Breast epithelium (tissue), 4 donors: ENCODE measurements around the gene NFE2L1. TPM values are rescaled to one million over a fixed set of nuclear protein-coding genes. Genes with fewer than 3 reads are reported as not detected.
A peak's percentile ranks its signal among the peaks of the same experiment; 100 is the strongest.

Experiments used
- DNase-seq, 2 donors: peaks; one replicate each; pipeline ENCODE4 v3.0.0-alpha.2; 2019; ENCODE audit warnings: low spot score in 2 of 2
- H3K27ac ChIP-seq, 2 donors: fragments of 200-600 bp; sonication (generic) in 1 of 2; one replicate each; pipeline ENCODE4 v1.5.1; 2016 to 2019; ENCODE audit warnings: mild to moderate bottlenecking in 1 of 2
- H3K27me3 ChIP-seq, 2 donors: fragments of 200-600 bp; sonication (generic) in 1 of 2; one replicate each; pipeline versions ENCODE4 v1.5.1 to v1.6.0; 2017 to 2019; ENCODE audit warnings: control low read depth in 1 of 2, mild to moderate bottlenecking in 1 of 2
- H3K36me3 ChIP-seq: fragments of 200-600 bp; one replicate; pipeline ENCODE4 v1.5.1; 2019
- H3K4me1 ChIP-seq, 2 donors: fragments of 200-600 bp; sonication (generic); one replicate each; pipeline ENCODE4 v1.5.1; 2016 to 2019; ENCODE audit warnings: control low read depth in 1 of 2
- H3K4me3 ChIP-seq, 3 donors: fragments of 200-600 bp; sonication (generic); 1 replicate in 2 of 3; 2 replicates in 1 of 3; pipeline ENCODE4 v1.5.1; 2016 to 2019; ENCODE audit warnings: mild to moderate bottlenecking in 3 of 3, moderate library complexity in 2 of 3
- H3K9me3 ChIP-seq, 2 donors: fragments of 200-600 bp; sonication (generic) in 1 of 2; one replicate each; pipeline ENCODE4 v1.5.1; 2016 to 2019; ENCODE audit warnings: control low read depth in 1 of 2
- CTCF ChIP-seq, 3 donors: fragments of 450-650 bp; IDR thresholded peaks; one replicate each; pipeline ENCODE4 v1.5.1; 2016 to 2017; ENCODE audit warnings: antibody characterized with exemption in 3 of 3, mild to moderate bottlenecking in 3 of 3, moderate library complexity in 3 of 3
- POLR2A ChIP-seq: fragments of 450-650 bp; IDR thresholded peaks from one replicate; pipeline ENCODE4 v1.6.1; 2016; ENCODE audit warnings: antibody characterized with exemption, mild to moderate bottlenecking, moderate library complexity
- POLR2AphosphoS5 ChIP-seq, 3 donors: sonication (generic); formaldehyde crosslinking; IDR thresholded peaks; one replicate each; pipeline ENCODE4 v1.6.1; 2017; ENCODE audit warnings: antibody characterized with exemption in 3 of 3
- intact Hi-C: fragments of 100-400 bp; cut with DNase I; formaldehyde crosslinking; loops from one replicate; pipeline ENCODE4 v1.15.1; 2023; ENCODE audit warnings: low total_unique reads
- total RNA-seq, 3 donors: library from RNA; depleted of rRNA; stranded (reverse); fragments of >200 nt; gene quantifications; one replicate each; pipeline ENCODE4 v1.1.0, GENCODE V29; 2016

The NFE2L1 gene
- total RNA-seq, 3 donors from 2014 or later: 96.4 to 278 (median 106) TPM

- no peak for DNase-seq
- H3K27ac ChIP-seq: no peak overlapping the region
- no peaks in the 10 kb centered on the region for H3K36me3 ChIP-seq
- no peaks in the 10 kb centered on the region for H3K4me1 ChIP-seq
- intact Hi-C loops: no loop called here
- H3K27me3 ChIP-seq: no peaks in the 10 kb centered on the region
- H3K4me3 ChIP-seq: no peak overlapping the region
- H3K9me3 ChIP-seq: no peaks in the 10 kb centered on the region
- no peak for TF ChIP-seq POLR2A
- TF ChIP-seq POLR2AphosphoS5 (IDR thresholded peaks at IDR 0.05): no peak
- no peak for TF ChIP-seq CTCF (IDR thresholded peaks at IDR 0.05)
Measured at GRCh38 chr17:48104440-48104839, 56.3 kb downstream of the NFE2L1 start.

GRCh38 chr17:48106802-48107136 lies 58.6 kb downstream of the NFE2L1 start:
- no peak for DNase-seq
- Histone ChIP-seq H3K9me3 (no peaks in the 10 kb centered on the region), H3K4me3 (peak overlapping the region; percentile 68 to 87 (median 74)), H3K27me3 (no peaks in the 10 kb centered on the region), H3K4me1 (no peaks in the 10 kb centered on the region), H3K36me3 (no peaks in the 10 kb centered on the region), H3K27ac (peak overlapping the region; percentile 93 to 95)
- TF ChIP-seq CTCF (IDR thresholded peaks at IDR 0.05) (no peak), POLR2AphosphoS5 (IDR thresholded peaks at IDR 0.05) (no peak), POLR2A (no peak)
- intact Hi-C loops: no loop called here

- peak within 1 kb of the TSS; percentile 93 to 95 for H3K27ac ChIP-seq
- peak within 1 kb of the TSS; percentile 68 to 87 (median 74) for H3K4me3 ChIP-seq
- H3K9me3 ChIP-seq: no peaks in the 10 kb centered on the region
- intact Hi-C loops: no loop called here
- TF ChIP-seq CTCF (IDR thresholded peaks at IDR 0.05) (no peak), POLR2AphosphoS5 (IDR thresholded peaks at IDR 0.05) (peak; percentile 36 to 43 (median 38))
- no peaks in the 10 kb centered on the region for H3K27me3 ChIP-seq
- no peaks in the 10 kb centered on the region for H3K4me1 ChIP-seq
- no peaks in the 10 kb centered on the region for H3K36me3 ChIP-seq
- peak; percentile 87 to 88 for DNase-seq
Measured at GRCh38 chr17:48107137-48108055, 59.2 kb downstream of the NFE2L1 start, which contains the start of gene SNX11. SNX11 (plus strand) TSS chr17:48107766; CDS start chr17:48112044, 4,278 bp downstream.

GRCh38 chr17:48110761-48111160 lies 62.6 kb downstream of the NFE2L1 start:
- Histone ChIP-seq H3K36me3 (no peaks in the 10 kb centered on the region), H3K27ac (peak overlapping the region; percentile 46 to 66), H3K9me3 (no peaks in the 10 kb centered on the region), H3K4me1 (no peaks in the 10 kb centered on the region), H3K27me3 (no peaks in the 10 kb centered on the region), H3K4me3 (peak overlapping the region in 1 of 3 donors; percentile 10)
- no peak for DNase-seq
- intact Hi-C loops: no loop called here
- TF ChIP-seq POLR2AphosphoS5 (IDR thresholded peaks at IDR 0.05) (no peak), POLR2A (no peak), CTCF (IDR thresholded peaks at IDR 0.05) (no peak)

Other genes starting within 250 kb of the NFE2L1 start
- 10 to 100 TPM in 1 of 3 donors, 1 to 10 TPM in 2; 3.0 to 10.2 (median 8.9) TPM for gene OSBPL7, start 226.6 kb upstream of the NFE2L1 start, total RNA-seq
- 10 to 100 TPM; 35.0 to 43.5 (median 36.7) TPM for gene MRPL10, start 216.8 kb upstream of the NFE2L1 start, total RNA-seq
- gene LRRC46, start 216.7 kb upstream of the NFE2L1 start, total RNA-seq: under 1 TPM; 0.16 to 0.59 (median 0.33) TPM
- gene SCRN2, start 207.1 kb upstream of the NFE2L1 start, total RNA-seq: 100 to 1,000 TPM in 1 of 3 donors, 10 to 100 TPM in 2; 49.2 to 108 (median 54.9) TPM
- gene SP6, start 197.2 kb upstream of the NFE2L1 start, total RNA-seq: 1 to 10 TPM in 2 of 3 donors, under 1 TPM in 1; 0.48 to 5.3 (median 3.6) TPM
- gene SP2, start 152.1 kb upstream of the NFE2L1 start, total RNA-seq: 1 to 10 TPM; 4.6 to 9.8 (median 5.6) TPM
- 10 to 100 TPM; 28.3 to 61.2 (median 34.7) TPM for gene PNPO, start 106.8 kb upstream of the NFE2L1 start, total RNA-seq
- gene PRR15L, start 90.5 kb upstream of the NFE2L1 start, total RNA-seq: 100 to 1,000 TPM in 1 of 3 donors, 10 to 100 TPM in 1, not detected in 1; 38.7 to 105 TPM
- 100 to 1,000 TPM; 121 to 198 (median 183) TPM for gene CDK5RAP3, start 77.2 kb upstream of the NFE2L1 start, total RNA-seq
- gene COPZ2, start 10.6 kb upstream of the NFE2L1 start, total RNA-seq: 10 to 100 TPM; 16.4 to 97.9 (median 23.3) TPM
- gene CBX1, start 53.1 kb downstream of the NFE2L1 start, total RNA-seq: 10 to 100 TPM; 29.0 to 45.8 (median 45.2) TPM
- gene SNX11, start 59.4 kb downstream of the NFE2L1 start, total RNA-seq: 10 to 100 TPM; 13.4 to 19.7 (median 14.2) TPM